Breast epithelium (tissue), 4 donors: ENCODE measurements around the gene MCM9. TPM values are rescaled to one million over a fixed set of nuclear protein-coding genes. Genes with fewer than 3 reads are reported as not detected.

Source experiments
- DNase-seq, 2 donors: peaks; one replicate each; pipeline ENCODE4 v3.0.0-alpha.2; 2019; ENCODE audit warnings: low spot score in 2 of 2
- H3K27ac ChIP-seq, 2 donors: fragments of 200-600 bp; sonication (generic) in 1 of 2; one replicate each; pipeline ENCODE4 v1.5.1; 2016 to 2019; ENCODE audit warnings: mild to moderate bottlenecking in 1 of 2
- H3K27me3 ChIP-seq, 2 donors: fragments of 200-600 bp; sonication (generic) in 1 of 2; one replicate each; pipeline versions ENCODE4 v1.5.1 to v1.6.0; 2017 to 2019; ENCODE audit warnings: control low read depth in 1 of 2, mild to moderate bottlenecking in 1 of 2
- H3K36me3 ChIP-seq: fragments of 200-600 bp; one replicate; pipeline ENCODE4 v1.5.1; 2019
- H3K4me1 ChIP-seq, 2 donors: fragments of 200-600 bp; sonication (generic); one replicate each; pipeline ENCODE4 v1.5.1; 2016 to 2019; ENCODE audit warnings: control low read depth in 1 of 2
- H3K4me3 ChIP-seq, 3 donors: fragments of 200-600 bp; sonication (generic); 1 replicate in 2 of 3; 2 replicates in 1 of 3; pipeline ENCODE4 v1.5.1; 2016 to 2019; ENCODE audit warnings: mild to moderate bottlenecking in 3 of 3, moderate library complexity in 2 of 3
- H3K9me3 ChIP-seq, 2 donors: fragments of 200-600 bp; sonication (generic) in 1 of 2; one replicate each; pipeline ENCODE4 v1.5.1; 2016 to 2019; ENCODE audit warnings: control low read depth in 1 of 2
- CTCF ChIP-seq, 3 donors: fragments of 450-650 bp; IDR thresholded peaks; one replicate each; pipeline ENCODE4 v1.5.1; 2016 to 2017; ENCODE audit warnings: antibody characterized with exemption in 3 of 3, mild to moderate bottlenecking in 3 of 3, moderate library complexity in 3 of 3
- POLR2A ChIP-seq: fragments of 450-650 bp; IDR thresholded peaks from one replicate; pipeline ENCODE4 v1.6.1; 2016; ENCODE audit warnings: antibody characterized with exemption, mild to moderate bottlenecking, moderate library complexity
- POLR2AphosphoS5 ChIP-seq, 3 donors: sonication (generic); formaldehyde crosslinking; IDR thresholded peaks; one replicate each; pipeline ENCODE4 v1.6.1; 2017; ENCODE audit warnings: antibody characterized with exemption in 3 of 3
- intact Hi-C: fragments of 100-400 bp; cut with DNase I; formaldehyde crosslinking; loops from one replicate; pipeline ENCODE4 v1.15.1; 2023; ENCODE audit warnings: low total_unique reads
- total RNA-seq, 3 donors: library from RNA; depleted of rRNA; stranded (reverse); fragments of >200 nt; gene quantifications; one replicate each; pipeline ENCODE4 v1.1.0, GENCODE V29; 2016

The MCM9 gene
- total RNA-seq, 3 donors from 2014 or later, result 17.9 to 40.5 (median 33.4) TPM

- H3K4me3 ChIP-seq, result no peak overlapping the region
- H3K36me3 ChIP-seq, result peaks cover 6% of the 10 kb centered on the region
- no peak for DNase-seq
- TF ChIP-seq POLR2AphosphoS5 (IDR thresholded peaks at IDR 0.05) (no peak), POLR2A (no peak), CTCF (IDR thresholded peaks at IDR 0.05) (no peak)
- intact Hi-C loops, result no loop called here
- no peaks in the 10 kb centered on the region for H3K9me3 ChIP-seq
- no peaks in the 10 kb centered on the region for H3K4me1 ChIP-seq
- H3K27me3 ChIP-seq, result no peaks in the 10 kb centered on the region
- H3K27ac ChIP-seq, result no peak overlapping the region
Observed at GRCh38 chr6:118912646-118913045, 22.3 kb downstream of the MCM9 start.

GRCh38 chr6:118908441-118908840 lies 26.5 kb downstream of the MCM9 start:
- DNase-seq, result no peak
- no peak overlapping the region for H3K4me3 ChIP-seq
- no peaks in the 10 kb centered on the region for H3K9me3 ChIP-seq
- H3K27ac ChIP-seq, result no peak overlapping the region
- H3K36me3 ChIP-seq, result peaks cover 6% of the 10 kb centered on the region
- intact Hi-C loops, result no loop called here
- TF ChIP-seq POLR2AphosphoS5 (IDR thresholded peaks at IDR 0.05), result no peak
- no peak for TF ChIP-seq CTCF (IDR thresholded peaks at IDR 0.05)
- no peak for TF ChIP-seq POLR2A
- H3K27me3 ChIP-seq, result no peaks in the 10 kb centered on the region
- H3K4me1 ChIP-seq, result no peaks in the 10 kb centered on the region

GRCh38 chr6:118905851-118906250 lies 29.1 kb downstream of the MCM9 start:
- Histone ChIP-seq H3K36me3 (peaks cover 6% of the 10 kb centered on the region), H3K4me3 (no peak overlapping the region), H3K27me3 (no peaks in the 10 kb centered on the region), H3K4me1 (no peaks in the 10 kb centered on the region), H3K9me3 (no peaks in the 10 kb centered on the region), H3K27ac (no peak overlapping the region)
- TF ChIP-seq CTCF (IDR thresholded peaks at IDR 0.05) (no peak), POLR2A (no peak), POLR2AphosphoS5 (IDR thresholded peaks at IDR 0.05) (no peak)
- intact Hi-C loops, result no loop called here
- no peak for DNase-seq

- intact Hi-C loops, result no loop called here
- Histone ChIP-seq H3K4me1 (no peaks in the 10 kb centered on the region), H3K9me3 (no peaks in the 10 kb centered on the region), H3K36me3 (peaks cover 6% of the 10 kb centered on the region), H3K27me3 (no peaks in the 10 kb centered on the region), H3K27ac (no peak overlapping the region), H3K4me3 (no peak overlapping the region)
- TF ChIP-seq POLR2AphosphoS5 (IDR thresholded peaks at IDR 0.05), result no peak
- no peak for TF ChIP-seq POLR2A
- TF ChIP-seq CTCF (IDR thresholded peaks at IDR 0.05), result no peak
- no peak for DNase-seq
Observed at GRCh38 chr6:118905084-118905483, 29.9 kb downstream of the MCM9 start.

GRCh38 chr6:118903691-118904090 lies 31.3 kb downstream of the MCM9 start:
- Histone ChIP-seq H3K4me1 (no peaks in the 10 kb centered on the region), H3K36me3 (no peaks in the 10 kb centered on the region)
- intact Hi-C loops, result no loop called here

More at GRCh38 chr6:118903691-118904090, 31.3 kb downstream of the MCM9 start:
- Histone ChIP-seq H3K9me3 (no peaks in the 10 kb centered on the region), H3K27me3 (no peaks in the 10 kb centered on the region), H3K27ac (no peak overlapping the region), H3K4me3 (no peak overlapping the region)
- no peak for DNase-seq
- TF ChIP-seq POLR2AphosphoS5 (IDR thresholded peaks at IDR 0.05), result no peak
- no peak for TF ChIP-seq CTCF (IDR thresholded peaks at IDR 0.05)
- no peak for TF ChIP-seq POLR2A
